HepG2 (cell line): Measurements from ENCODE around the gene SURF1. TPM values are rescaled to one million over a fixed set of nuclear protein-coding genes. Genes with fewer than 3 reads are reported as not detected.

ENCODE experiments used
- ATAC-seq: fragments of 200-7000 bp; cut with Tn5 transposase; 3 replicates; pipeline ENCODE4 v1.9.1; 2020; ENCODE audit warnings: mild to moderate bottlenecking, moderate library complexity
- BruUV-seq: library from RNA; stranded (reverse); fragments of 400-500 nt; replicated peaks from 2 replicates; lab custom pipeline; 2021; lab: Mats Ljungman, UMichigan
- CTCF ChIA-PET: fragments of 300-600 bp; formaldehyde crosslinking; extraction: SDS; loops from one replicate; lab custom pipeline; 2021; ENCODE audit warnings: low total read pairs, inconsistent platforms, low intra/inter-chr PET ratio; lab: Yijun Ruan, JAX
- POLR2A ChIA-PET: fragments of 350-600 bp; sonication (Branson Sonifier 250); formaldehyde crosslinking; loops from one replicate; lab custom pipeline; 2020; ENCODE audit warnings: antibody characterized with exemption, inconsistent platforms; lab: Yijun Ruan, JAX
- DNase-seq: peaks from one replicate; pipeline ENCODE4 v3.0.0-alpha.2; 2015; ENCODE audit warnings: low spot score
- FAIRE-seq: peaks from 3 replicates; lab custom pipeline; 2011; peaks lifted over from hg19 to GRCh38; lab: Jason Lieb, UNC
- H2AFZ ChIP-seq: one replicate; pipeline ENCODE4 v1.6.1; 2011; ENCODE audit warnings: low read length, inconsistent platforms
- H3K27ac ChIP-seq: fragments of 300-600 bp; 3 replicates; pipeline ENCODE4 v1.8.0; 2011; ENCODE audit warnings: mixed run types, mild to moderate bottlenecking, mixed read lengths, low read length, inconsistent platforms; ENCODE audit not compliant: insufficient read depth; ENCODE audit errors: extremely low read length
- H3K27me3 ChIP-seq, 2 experiments: fragments of 200-600 bp in 1 of 2; 2 replicates in 1 of 2; 3 replicates in 1 of 2; pipeline versions ENCODE4 v1.6.0 to v1.8.0; 2011; ENCODE audit warnings: low read length in 2 of 2, mild to moderate bottlenecking in 2 of 2, moderate library complexity in 2 of 2, inconsistent platforms in 1 of 2; ENCODE audit not compliant: insufficient read depth in 2 of 2, control insufficient read depth in 1 of 2
- H3K36me3 ChIP-seq, 2 experiments: fragments of 200-600 bp in 1 of 2; replicated peaks in 1 of 2; 2 replicates in 1 of 2; 3 replicates in 1 of 2; pipeline versions ENCODE4 v1.5.1 to v1.8.0; 2011; ENCODE audit warnings: low read length in 2 of 2, inconsistent platforms in 1 of 2; ENCODE audit not compliant: insufficient read depth in 2 of 2, control insufficient read depth in 1 of 2
- H3K4me1 ChIP-seq: 2 replicates; pipeline ENCODE4 v1.5.1; 2012; ENCODE audit warnings: low read length, inconsistent platforms; ENCODE audit not compliant: insufficient read depth
- H3K4me2 ChIP-seq: 2 replicates; pipeline ENCODE4 v1.6.0; 2011; ENCODE audit warnings: low read depth, low read length, inconsistent platforms
- H3K4me3 ChIP-seq, 3 experiments: fragments of 200-600 bp in 1 of 3; sonication (generic), shearing (Covaris generic) in 1 of 3; replicated peaks in 1 of 3; 2 replicates each; pipeline ENCODE4 v1.5.1; 2011 to 2016; ENCODE audit warnings: low read length in 3 of 3, inconsistent platforms in 2 of 3, low read depth in 2 of 3, mild to moderate bottlenecking in 2 of 3, control low read depth in 1 of 3, mixed read lengths in 1 of 3; ENCODE audit not compliant: insufficient read depth in 1 of 3
- H3K79me2 ChIP-seq: one replicate; pipeline ENCODE4 v1.6.1; 2011; ENCODE audit warnings: low read length, inconsistent platforms; ENCODE audit not compliant: insufficient read depth
- H3K9ac ChIP-seq: 2 replicates; pipeline ENCODE4 v1.6.0; 2011; ENCODE audit warnings: mild to moderate bottlenecking, low read depth, low read length, inconsistent platforms; ENCODE audit not compliant: insufficient read depth
- H3K9me3 ChIP-seq: 2 replicates; pipeline ENCODE4 v1.5.1; 2012; ENCODE audit warnings: mild to moderate bottlenecking, low read length
- H4K20me1 ChIP-seq: 2 replicates; pipeline ENCODE4 v1.6.0; 2011; ENCODE audit warnings: inconsistent platforms, mild to moderate bottlenecking, low read length, moderate library complexity; ENCODE audit not compliant: insufficient read depth
- CEBPB ChIP-seq: IDR thresholded peaks from 2 replicates; pipeline ENCODE4 v1.6.1; 2011; ENCODE audit warnings: low read depth, low read length, improper control_type of control experiment, borderline replicate concordance
- CEBPG ChIP-seq: IDR thresholded peaks from 2 replicates; pipeline ENCODE4 v1.6.1; 2016
- FOXA3 ChIP-seq: IDR thresholded peaks from 2 replicates; pipeline ENCODE4 v1.6.1; 2016; ENCODE audit warnings: missing genetic modification reagents, missing compliant biosample characterization
- GTF2F1 ChIP-seq: fragments of 150-350 bp; IDR thresholded peaks from 2 replicates; pipeline ENCODE4 v1.6.1; 2014; ENCODE audit warnings: low read length
- JARID2 ChIP-seq: sonication (generic); formaldehyde crosslinking; IDR thresholded peaks from 2 replicates; pipeline ENCODE4 v1.8.1; 2023; ENCODE audit warnings: missing genetic modification reagents, inconsistent platforms; ENCODE audit not compliant: insufficient replicate concordance
- MXD4 ChIP-seq: IDR thresholded peaks from 2 replicates; pipeline ENCODE4 v1.6.1; 2016; ENCODE audit warnings: mild to moderate bottlenecking, missing biosample characterization, missing genetic modification reagents
- PAF1 ChIP-seq: IDR thresholded peaks from 2 replicates; pipeline ENCODE4 v1.6.1; 2016; ENCODE audit warnings: missing genetic modification reagents, missing compliant biosample characterization
- POGZ ChIP-seq: sonication (generic); formaldehyde crosslinking; IDR thresholded peaks from 2 replicates; pipeline ENCODE4 v1.4.0; 2020; ENCODE audit warnings: mild to moderate bottlenecking, missing genetic modification reagents
- POLR2AphosphoS2 ChIP-seq: IDR thresholded peaks from 2 replicates; pipeline ENCODE4 v1.6.1; 2011; ENCODE audit warnings: low read depth, low read length, improper control_type of control experiment
- RBM22 ChIP-seq: fragments of 200-400 bp; formaldehyde crosslinking; optimal IDR thresholded peaks from 2 replicates; pipeline ENCODE3; 2017; ENCODE audit warnings: mild to moderate bottlenecking, low read length, moderate library complexity
- TARDBP ChIP-seq: sonication (generic); formaldehyde crosslinking; IDR thresholded peaks from 2 replicates; pipeline ENCODE4 v1.8.0; 2022; ENCODE audit warnings: mild to moderate bottlenecking, missing genetic modification reagents
- TBX3 ChIP-seq: fragments of 450-650 bp; IDR thresholded peaks from 2 replicates; pipeline ENCODE4 v1.6.1; 2017; ENCODE audit warnings: antibody characterized with exemption, mild to moderate bottlenecking, inconsistent platforms, borderline replicate concordance
- U2AF1 ChIP-seq: fragments of 200-400 bp; formaldehyde crosslinking; optimal IDR thresholded peaks from 2 replicates; pipeline ENCODE3; 2017; ENCODE audit warnings: mild to moderate bottlenecking, low read depth, low read length
- ZFP37 ChIP-seq: sonication (generic); formaldehyde crosslinking; IDR thresholded peaks from 2 replicates; pipeline ENCODE4 v1.4.0; 2020; ENCODE audit warnings: missing genetic modification reagents, borderline replicate concordance
- ZMAT3 ChIP-seq: sonication (generic); formaldehyde crosslinking; conservative IDR thresholded peaks from 2 replicates; pipeline ENCODE4 v1.7.0; 2021; ENCODE audit warnings: missing genetic modification reagents
- WGBS: methylation state at CpG from one replicate; pipeline ENCODE4 v1.1.6; 2017; ENCODE audit warnings: low lambda C conversion rate; 5-methylcytosine and 5-hydroxymethylcytosine counted together
- in situ Hi-C: cut with HindIII; loops from 2 replicates; pipeline ENCODE4 v1.10.0; 2017; ENCODE audit warnings: low pct_unique_long_range_greater_than_20kb; ENCODE audit not compliant: extremely low pct_ligation_motif_present
- intact Hi-C: fragments of 100-400 bp; cut with micrococcal nuclease; formaldehyde crosslinking; loops from one replicate; pipeline ENCODE4 v1.10.0; 2022; ENCODE audit not compliant: unreplicated experiment
- polyA plus RNA-seq, 8 experiments: library from polyadenylated mRNA; depleted of rRNA in 3 of 8; stranded (reverse) in 7 of 8; unstranded in 1 of 8; fragments of >200 nt; fragmentation: Illumina TruSeq in 4 of 8; extraction: Trizol in 4 of 8; gene quantifications; 2 replicates each; pipeline versions ENCODE4 v1.2.1 to v1.2.3, GENCODE V29; 2011 to 2016; ENCODE audit warnings: low read depth in 4 of 8, missing spikeins in 1 of 8, mixed read lengths in 1 of 8; ENCODE audit not compliant: insufficient read depth in 1 of 8
- total RNA-seq, 5 experiments: library from RNA; depleted of rRNA; stranded (reverse); fragments of >200 nt; fragmentation: Illumina TruSeq; extraction: Trizol; gene quantifications; 2 replicates each; pipeline ENCODE4 v1.2.3, GENCODE V29; 2016; ENCODE audit warnings: low read depth in 1 of 5
- TF ChIP-seq, protein P1 (sequence below): IDR thresholded peaks from 2 replicates; pipeline ENCODE4 v1.6.1; 2016; ENCODE audit warnings: control low read depth

The SURF1 gene
- total and polyA plus RNA-seq, 2 of the 13 experiments (the other 11 are each of a cell fraction or from before 2014, with no cell fraction given) = 17.8 to 40.7 TPM

GRCh38 chr9:133369422-133369821, 13.1 kb upstream of the SURF1 start:
- ATAC-seq (no peak), DNase-seq (no peak), FAIRE-seq (no peak)
- TF ChIP-seq FOXA3 (CRISPR knock-in tag) (no peak), MXD4 (no peak), CEBPG (CRISPR knock-in tag) (0 out of 2 replicates have a peak, but pooled peaks have one; percentile 8), PAF1 (CRISPR knock-in tag) (no peak), CEBPB (peak; percentile 66), POGZ (no peak), RBM22 (peak; percentile 10), GTF2F1 (no peak), TBX3 (no peak), U2AF1 (no peak), ZFP37 (no peak), ZMAT3 (no peak), POLR2AphosphoS2 (0 out of 2 replicates have a peak, but pooled peaks have one; percentile 44), TARDBP (CRISPR knock-in tag) (no peak), JARID2 (CRISPR knock-in tag) (no peak)
- TF ChIP-seq, protein P1, sequence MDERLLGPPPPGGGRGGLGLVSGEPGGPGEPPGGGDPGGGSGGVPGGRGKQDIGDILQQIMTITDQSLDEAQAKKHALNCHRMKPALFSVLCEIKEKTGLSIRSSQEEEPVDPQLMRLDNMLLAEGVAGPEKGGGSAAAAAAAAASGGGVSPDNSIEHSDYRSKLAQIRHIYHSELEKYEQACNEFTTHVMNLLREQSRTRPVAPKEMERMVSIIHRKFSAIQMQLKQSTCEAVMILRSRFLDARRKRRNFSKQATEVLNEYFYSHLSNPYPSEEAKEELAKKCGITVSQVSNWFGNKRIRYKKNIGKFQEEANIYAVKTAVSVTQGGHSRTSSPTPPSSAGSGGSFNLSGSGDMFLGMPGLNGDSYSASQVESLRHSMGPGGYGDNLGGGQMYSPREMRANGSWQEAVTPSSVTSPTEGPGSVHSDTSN (CRISPR knock-in tag) = no peak
- ChIA-PET CTCF (no interaction called here), POLR2A (interaction anchor here (0.9 kb wide), 1 partner anchor 11 kb away, joined by 3 read pairs; no protein-coding TSS in a partner anchor)
- Histone ChIP-seq H3K27ac (no peak overlapping the region), H3K79me2 (peaks cover 95% of the 10 kb centered on the region), H4K20me1 (peaks cover 96% of the 10 kb centered on the region), H3K9me3 (no peaks in the 10 kb centered on the region), H3K27me3 (no peaks in the 10 kb centered on the region), H2AFZ (no peak overlapping the region), H3K4me3 (no peak overlapping the region), H3K4me1 (peaks cover 61% of the 10 kb centered on the region), H3K36me3 (peaks cover 20 to 88% of the 10 kb centered on the region in 2 experiments), H3K9ac (no peak overlapping the region), H3K4me2 (no peak overlapping the region)
- in situ Hi-C loops (no loop called here), intact Hi-C loops (no loop called here)
- 93% methylated on average over 3 of the region's 6 CpGs for WGBS
- BruUV-seq = no TSS peak
